Thoracic aorta (tissue), 2 donors: ENCODE data around the gene RPS29. TPM values are rescaled to one million over a fixed set of nuclear protein-coding genes. Genes with fewer than 3 reads are reported as not detected.

Experiments used
- ATAC-seq: fragments of 150-250 bp; one replicate; pipeline ENCODE4 v1.8.0; 2017; ENCODE audit warnings: low read depth; ENCODE audit not compliant: insufficient number of reproducible peaks, low FRiP score
- DNase-seq: peaks from one replicate; pipeline ENCODE4 v3.0.0-alpha.2; 2020; ENCODE audit warnings: low spot score
- H3K27ac ChIP-seq, 2 donors: fragments of 200-600 bp; sonication (generic); 1 replicate in 1 of 2; 2 replicates in 1 of 2; pipeline ENCODE4 v1.5.1; 2016; ENCODE audit warnings: mild to moderate bottlenecking in 2 of 2, moderate library complexity in 2 of 2
- H3K27me3 ChIP-seq: fragments of 200-600 bp; sonication (generic); replicated peaks from 2 replicates; pipeline ENCODE4 v1.6.0; 2016; ENCODE audit warnings: mild to moderate bottlenecking; ENCODE audit not compliant: insufficient read depth
- H3K36me3 ChIP-seq: fragments of 200-600 bp; sonication (generic); one replicate; pipeline ENCODE4 v1.5.1; 2016
- H3K4me1 ChIP-seq, 2 donors: fragments of 200-600 bp; sonication (generic); 1 replicate in 1 of 2; 2 replicates in 1 of 2; pipeline versions ENCODE4 v1.5.1 to v1.6.0; 2016; ENCODE audit warnings: low read depth in 2 of 2, mild to moderate bottlenecking in 1 of 2; ENCODE audit not compliant: control insufficient read depth in 1 of 2
- H3K4me3 ChIP-seq: fragments of 200-600 bp; sonication (generic); 2 replicates; pipeline ENCODE4 v1.5.1; 2016; ENCODE audit warnings: mild to moderate bottlenecking
- H3K9me3 ChIP-seq: fragments of 200-600 bp; sonication (generic); 2 replicates; pipeline ENCODE4 v1.5.1; 2016
- CTCF ChIP-seq: fragments of 200-600 bp; sonication (generic); IDR thresholded peaks from one replicate; pipeline ENCODE4 v1.5.1; 2019; ENCODE audit warnings: antibody characterized with exemption
- total RNA-seq, 2 donors: library from RNA; depleted of rRNA; stranded (reverse); fragments of >200 nt; gene quantifications; one replicate each; pipeline versions ENCODE4 v1.1.0 to v1.2.3, GENCODE V29; 2016

RPS29 gene
- total RNA-seq, 2 donors from 2014 or later = 2,433 to 4,116 TPM

- Histone ChIP-seq H3K36me3 (no peaks in the 10 kb centered on the region), H3K27ac (no peak overlapping the region), H3K9me3 (no peaks in the 10 kb centered on the region), H3K4me3 (no peak overlapping the region), H3K27me3 (no peaks in the 10 kb centered on the region), H3K4me1 (no peaks in the 10 kb centered on the region)
- TF ChIP-seq CTCF = no peak
- ATAC-seq = no peak
- no peak for DNase-seq
Measured at GRCh38 chr14:49612251-49612650, 26.1 kb upstream of the RPS29 start.

- no peak overlapping the region for H3K27ac ChIP-seq
- H3K9me3 ChIP-seq = no peaks in the 10 kb centered on the region
- no peak for ATAC-seq
- DNase-seq = no peak
- no peaks in the 10 kb centered on the region for H3K4me1 ChIP-seq
- TF ChIP-seq CTCF = no peak
- no peaks in the 10 kb centered on the region for H3K27me3 ChIP-seq
- no peak overlapping the region for H3K4me3 ChIP-seq
- no peaks in the 10 kb centered on the region for H3K36me3 ChIP-seq
Measured at GRCh38 chr14:49607583-49607982, 21.4 kb upstream of the RPS29 start.

- Histone ChIP-seq H3K4me1 (peaks cover 0 to 11% of the 10 kb centered on the region in 2 donors), H3K27me3 (no peaks in the 10 kb centered on the region), H3K9me3 (no peaks in the 10 kb centered on the region), H3K36me3 (no peaks in the 10 kb centered on the region), H3K27ac (peak within 1 kb of the TSS; percentile 94 to 98), H3K4me3 (peak within 1 kb of the TSS; percentile 96)
- ATAC-seq (peak; percentile 58), DNase-seq (peak; percentile 14)
- TF ChIP-seq CTCF = peak; percentile 26
Measured at GRCh38 chr14:49598485-49599300, 12.5 kb upstream of the RPS29 start, which contains the start of gene LRR1. Gene LRR1 (plus strand): TSS chr14:49598940. CDS start chr14:49599021, 81 bp downstream.

GRCh38 chr14:49598189-49598484 is 12.0 kb upstream of the RPS29 start:
- DNase-seq = no peak
- Histone ChIP-seq H3K27me3 (no peaks in the 10 kb centered on the region), H3K4me3 (peak overlapping the region; percentile 96), H3K4me1 (peaks cover 0 to 11% of the 10 kb centered on the region in 2 donors), H3K36me3 (no peaks in the 10 kb centered on the region), H3K9me3 (no peaks in the 10 kb centered on the region), H3K27ac (peak overlapping the region; percentile 94 to 98)
- no peak for TF ChIP-seq CTCF
- no peak for ATAC-seq

GRCh38 chr14:49594347-49595091 is 8.3 kb upstream of the RPS29 start:
- Histone ChIP-seq H3K27ac (no peak overlapping the region), H3K4me3 (no peak overlapping the region), H3K4me1 (peaks cover 0 to 8% of the 10 kb centered on the region in 2 donors), H3K9me3 (no peaks in the 10 kb centered on the region), H3K36me3 (no peaks in the 10 kb centered on the region), H3K27me3 (no peaks in the 10 kb centered on the region)
- DNase-seq (no peak), ATAC-seq (no peak)
- TF ChIP-seq CTCF = no peak
